Stimulated activated CD4-positive, alpha-beta T cell treated with anti-CD3 and anti-CD28 coated beads, Interleukin-12 subunit alpha, Interleukin-12 subunit beta, amount 100 ng/mL, for 24 hours (primary cell): ENCODE measurements around the gene HSD11B1L.

Experiments used
- DNase-seq, 2 experiments: peaks; one replicate each; pipeline ENCODE4 v3.0.0-alpha.2; 2020; ENCODE audit warnings: low read depth in 2 of 2

HSD11B1L gene, protein sequence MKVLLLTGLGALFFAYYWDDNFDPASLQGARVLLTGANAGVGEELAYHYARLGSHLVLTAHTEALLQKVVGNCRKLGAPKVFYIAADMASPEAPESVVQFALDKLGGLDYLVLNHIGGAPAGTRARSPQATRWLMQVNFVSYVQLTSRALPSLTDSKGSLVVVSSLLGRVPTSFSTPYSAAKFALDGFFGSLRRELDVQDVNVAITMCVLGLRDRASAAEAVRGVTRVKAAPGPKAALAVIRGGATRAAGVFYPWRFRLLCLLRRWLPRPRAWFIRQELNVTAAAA

GRCh38 chr19:5680437-5681368, at the start of gene HSD11B1L, which contains the start of gene MICOS13:
Gene HSD11B1L (plus strand): TSS chr19:5681027. CDS start chr19:5684833, 3,806 bp downstream.
Gene MICOS13 (minus strand): TSS chr19:5680516. CDS start chr19:5680486, 30 bp downstream.
- DNase-seq = peak; percentile 95

DNA sequence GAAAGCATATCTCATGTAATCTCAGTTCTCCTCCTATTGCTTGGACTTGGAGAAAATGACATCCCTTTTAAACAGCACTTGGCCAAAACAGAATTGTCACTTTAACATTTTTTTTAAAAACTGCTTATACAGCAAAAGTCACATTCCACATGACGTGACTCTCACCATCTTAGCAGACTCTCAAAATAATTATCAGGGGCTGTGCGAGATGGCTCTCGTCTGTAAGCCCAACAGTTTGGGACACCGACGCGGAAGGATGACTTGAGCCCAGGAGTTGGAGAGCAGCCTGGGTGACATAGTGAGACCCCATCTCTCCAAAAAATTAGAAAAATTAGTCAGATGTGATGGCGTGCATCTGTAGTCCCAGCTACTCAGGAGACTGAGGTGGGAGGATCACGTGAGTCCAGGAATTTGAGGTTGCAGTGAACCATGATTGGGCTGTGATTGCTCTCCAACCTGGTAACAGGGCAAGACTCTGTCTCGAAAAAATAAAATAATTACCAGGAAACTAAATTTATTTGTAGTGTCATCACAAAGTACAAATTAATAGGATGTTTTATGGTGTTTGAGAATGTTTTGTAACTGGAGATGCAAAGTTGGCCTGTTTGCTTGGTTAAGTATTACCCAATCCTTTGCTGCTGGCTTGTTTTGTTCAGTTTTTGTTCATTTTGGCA, 49.1 kb upstream of the HSD11B1L start:
- no peak for DNase-seq

- no peak for DNase-seq
These were observed 48.6 kb upstream of the HSD11B1L start for GRCh38 chr19:5632241-5632612.

DNA sequence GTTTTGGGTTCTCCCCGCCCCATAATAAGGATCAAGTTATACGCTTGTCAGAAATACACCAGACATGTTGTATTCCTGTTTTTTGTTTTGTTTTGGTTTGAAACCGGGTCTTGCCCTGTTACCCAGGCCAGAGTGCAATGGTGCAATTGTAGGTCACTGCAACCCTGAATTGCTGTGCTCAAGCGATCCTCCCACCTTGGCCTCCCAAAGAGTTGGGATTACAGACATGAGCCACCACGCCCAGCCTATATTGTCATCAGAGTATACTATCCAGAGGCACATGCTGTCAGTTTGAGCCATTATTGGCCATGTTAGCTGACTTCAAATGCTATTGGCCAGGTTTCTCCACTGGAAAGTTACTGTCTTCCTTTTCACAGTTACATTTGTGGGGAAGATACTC, 48.2 kb upstream of the HSD11B1L start:
- no peak for DNase-seq

DNA sequence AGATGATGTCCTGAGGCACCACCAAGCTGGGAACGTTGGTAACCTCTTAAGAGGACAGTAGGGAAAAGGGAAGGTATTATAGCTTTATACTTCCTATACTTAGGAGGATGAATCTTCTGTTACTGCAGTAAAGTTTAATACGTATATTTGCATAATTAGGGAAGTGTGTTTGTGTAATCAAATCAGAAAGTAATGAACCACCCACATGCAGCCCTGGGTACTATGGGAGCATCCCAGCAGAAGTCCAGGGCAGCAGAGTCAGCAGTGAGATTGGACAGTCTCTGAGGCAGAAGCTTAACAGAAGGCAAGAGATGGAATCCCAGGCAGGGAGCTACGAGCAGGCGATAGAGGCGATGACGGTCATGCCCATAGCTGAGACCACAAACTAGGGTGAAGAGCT, 45.4 kb upstream of the HSD11B1L start:
- no peak for DNase-seq

DNA sequence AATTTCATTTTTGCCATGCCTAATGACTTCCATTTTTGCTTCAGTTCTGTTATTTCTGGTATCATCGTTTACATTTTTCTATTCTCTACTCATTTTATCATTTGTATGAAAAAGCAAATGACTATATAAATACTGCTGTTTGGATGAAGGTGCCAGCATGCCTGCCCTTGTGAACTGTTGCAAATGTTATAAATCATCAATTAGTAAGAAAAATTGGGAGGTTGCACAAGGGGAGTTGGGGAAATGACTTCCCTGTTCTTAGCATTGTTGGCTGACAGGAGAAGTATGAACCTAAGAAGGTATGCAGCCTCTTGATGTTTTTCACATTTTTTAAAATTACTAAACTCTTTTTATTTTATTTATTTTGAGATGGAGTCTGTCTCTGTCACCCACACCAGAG, 42.9 kb upstream of the HSD11B1L start:
- no peak for DNase-seq

- no peak for DNase-seq
These were observed 39.7 kb upstream of the HSD11B1L start for GRCh38 chr19:5641171-5641570.

- DNase-seq = no peak
These were observed 38.6 kb upstream of the HSD11B1L start for GRCh38 chr19:5642204-5642603.

DNA sequence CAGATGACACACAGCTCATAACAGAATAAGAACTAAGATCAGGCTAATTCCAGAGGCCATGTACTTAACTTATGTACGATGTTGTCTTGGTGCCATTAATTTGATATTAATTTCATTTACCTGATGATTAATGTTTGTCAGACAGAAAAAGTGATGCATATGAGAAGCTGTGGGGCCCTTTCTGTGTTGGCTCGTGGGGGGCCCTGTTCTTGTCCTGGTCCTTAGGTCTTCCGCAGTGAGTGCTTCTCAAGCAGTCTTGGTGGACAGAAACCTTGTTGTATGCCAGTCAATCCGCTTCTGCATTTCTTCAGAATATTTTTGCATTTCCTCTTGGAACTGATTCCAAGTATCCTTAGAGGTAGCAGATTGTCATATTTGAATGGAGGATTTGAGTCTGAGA, 37.8 kb upstream of the HSD11B1L start:
- no peak for DNase-seq

GRCh38 chr19:5644037-5644436, 36.8 kb upstream of the HSD11B1L start:
- DNase-seq = no peak

DNA sequence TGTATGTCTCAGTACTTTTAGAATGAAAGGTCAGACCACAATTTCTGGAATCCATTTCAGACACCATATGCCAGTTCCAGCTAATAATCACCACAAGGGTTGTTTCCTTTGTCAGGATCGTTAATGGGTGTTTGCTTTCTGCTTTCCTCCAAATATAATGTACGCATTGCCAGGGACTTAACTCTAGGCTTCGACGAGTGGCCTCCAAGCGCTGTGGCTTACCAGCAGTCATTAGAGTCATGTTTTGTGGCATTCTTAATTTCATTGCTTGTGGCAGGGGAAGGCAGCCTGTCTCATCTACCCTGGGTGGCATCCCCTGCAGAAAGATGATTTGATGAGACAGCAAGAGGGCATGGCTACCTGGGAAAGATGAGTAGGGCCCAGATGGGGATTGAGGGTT, 35.4 kb upstream of the HSD11B1L start:
- DNase-seq = no peak

- DNase-seq = no peak
These were observed 34.1 kb upstream of the HSD11B1L start for GRCh38 chr19:5646703-5647102.

GRCh38 chr19:5648464-5648863, 32.4 kb upstream of the HSD11B1L start:
- no peak for DNase-seq

GRCh38 chr19:5651361-5651760, 29.5 kb upstream of the HSD11B1L start:
- DNase-seq = no peak

GRCh38 chr19:5652261-5652660, 28.6 kb upstream of the HSD11B1L start:
- DNase-seq = no peak

DNA sequence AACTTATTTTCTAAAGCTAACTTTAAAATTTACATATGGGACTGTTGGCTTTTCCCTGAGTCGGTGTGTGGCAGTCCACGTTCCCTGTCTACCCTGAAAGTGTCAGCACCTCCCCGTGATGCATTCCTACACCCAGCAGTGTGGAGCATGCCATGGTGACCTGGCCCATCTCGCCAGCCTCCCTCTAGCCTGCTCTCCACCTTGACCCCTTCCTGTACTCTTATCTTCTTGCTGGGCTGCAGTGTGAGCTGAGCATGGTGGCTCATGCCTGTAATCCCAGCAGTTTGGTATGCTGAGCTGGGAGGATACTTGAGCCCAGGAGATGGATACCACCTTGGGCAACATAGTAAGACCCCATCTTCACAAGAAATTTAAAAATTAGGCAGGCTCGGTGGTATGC, 25.9 kb upstream of the HSD11B1L start:
- no peak for DNase-seq

GRCh38 chr19:5655412-5655811, 25.4 kb upstream of the HSD11B1L start:
- DNase-seq = no peak

DNA sequence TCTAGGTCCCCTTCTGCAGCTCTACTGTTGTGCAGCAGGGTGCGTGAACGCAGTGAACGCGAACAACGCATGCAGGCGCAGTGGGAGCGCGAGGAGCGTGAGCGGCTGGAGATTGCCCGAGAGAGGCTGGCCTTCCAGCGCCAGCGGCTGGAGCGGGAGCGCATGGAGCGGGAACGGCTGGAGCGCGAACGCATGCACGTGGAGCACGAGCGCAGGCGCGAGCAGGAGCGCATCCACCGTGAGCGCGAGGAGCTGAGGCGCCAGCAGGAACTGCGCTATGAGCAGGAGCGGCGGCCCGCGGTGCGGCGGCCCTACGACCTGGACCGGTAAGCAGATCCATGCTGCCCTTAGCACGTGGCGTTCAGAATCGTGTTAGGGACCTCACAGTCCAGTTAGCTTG, 19.3 kb upstream of the HSD11B1L start:
- no peak for DNase-seq

GRCh38 chr19:5663904-5664303, 16.9 kb upstream of the HSD11B1L start:
- no peak for DNase-seq

DNA sequence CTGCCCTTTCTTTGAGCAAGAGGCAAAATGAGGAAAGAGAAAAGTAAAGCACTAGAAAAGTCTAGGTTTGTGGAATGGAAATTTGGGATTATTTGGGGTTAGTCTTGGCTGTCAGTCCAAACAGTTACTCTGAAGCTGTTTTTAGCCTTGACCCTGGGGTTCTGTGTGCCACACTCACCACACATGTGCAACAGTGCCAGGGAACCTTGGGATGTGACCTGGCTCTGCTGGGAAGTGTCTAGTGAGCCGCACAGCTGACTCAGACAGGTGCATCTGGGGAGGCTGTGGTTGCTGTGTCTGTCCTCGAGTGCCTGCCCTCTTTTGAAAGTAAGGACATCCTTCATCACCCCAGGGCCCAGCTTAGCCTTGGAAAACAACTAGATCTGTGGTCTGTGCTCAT, 16.3 kb upstream of the HSD11B1L start:
- no peak for DNase-seq

- DNase-seq = no peak
These were observed 14.9 kb upstream of the HSD11B1L start for GRCh38 chr19:5665781-5666513.
